ENCODE measurements around the gene ATP9A. TPM values are rescaled to one million over a fixed set of nuclear protein-coding genes. Genes with fewer than 3 reads are reported as not detected.

Gene ATP9A
- total and polyA plus RNA-seq, 10 of the 15 experiments (the other 5 are each of a cell fraction or from before 2014, with no cell fraction given), result 0.03 to 0.81 (median 0.14) TPM

- CTCF ChIA-PET, result interaction anchor here (0.8 to 1.0 kb wide), 2 partner anchors 11 to 19 kb away, joined by 6 to 7 read pairs; no protein-coding TSS in a partner anchor
- SMC1A ChIA-PET (ENCODE audit: uncharacterized antibody, unreplicated experiment), result no interaction called here
Observed at GRCh38 chr20:51711426-51711825, 56.8 kb downstream of the ATP9A start.

More at GRCh38 chr20:51711426-51711825, 56.8 kb downstream of the ATP9A start:
- H3K4me2 ChIP-seq (ENCODE audit: control insufficient read depth, insufficient read depth), result no peak overlapping the region
- H3K36me3 ChIP-seq (ENCODE audit: control insufficient read depth in 2 of 2, insufficient read depth in 2 of 2, low read length in 1 of 2), result no peaks in the 10 kb centered on the region
- H3K9me3 ChIP-seq (replicated peaks; ENCODE audit: control insufficient read depth, insufficient read depth, low read length), result no peaks in the 10 kb centered on the region
- POLR2A ChIA-PET, result no interaction called here
- no peak for TF ChIP-seq EGR1 (IDR thresholded peaks at IDR 0.05; ENCODE audit: borderline replicate concordance in 1 of 2, low read depth in 2 of 2, low read length in 2 of 2)
- no peak for TF ChIP-seq ZZZ3 (IDR thresholded peaks at IDR 0.05; ENCODE audit: control insufficient read depth, insufficient read length, low read depth)
- TF ChIP-seq YY1 (IDR thresholded peaks at IDR 0.05; ENCODE audit: low read depth, low read length), result no peak
- TF ChIP-seq ZNF622 (IDR thresholded peaks at IDR 0.05), result no peak
- no peak for TF ChIP-seq TAF1 (IDR thresholded peaks at IDR 0.05; ENCODE audit: borderline replicate concordance, low read depth, low read length)
- no peak for TF ChIP-seq SMAD5 (IDR thresholded peaks at IDR 0.05; ENCODE audit: low read depth)
- TF ChIP-seq, protein P1, sequence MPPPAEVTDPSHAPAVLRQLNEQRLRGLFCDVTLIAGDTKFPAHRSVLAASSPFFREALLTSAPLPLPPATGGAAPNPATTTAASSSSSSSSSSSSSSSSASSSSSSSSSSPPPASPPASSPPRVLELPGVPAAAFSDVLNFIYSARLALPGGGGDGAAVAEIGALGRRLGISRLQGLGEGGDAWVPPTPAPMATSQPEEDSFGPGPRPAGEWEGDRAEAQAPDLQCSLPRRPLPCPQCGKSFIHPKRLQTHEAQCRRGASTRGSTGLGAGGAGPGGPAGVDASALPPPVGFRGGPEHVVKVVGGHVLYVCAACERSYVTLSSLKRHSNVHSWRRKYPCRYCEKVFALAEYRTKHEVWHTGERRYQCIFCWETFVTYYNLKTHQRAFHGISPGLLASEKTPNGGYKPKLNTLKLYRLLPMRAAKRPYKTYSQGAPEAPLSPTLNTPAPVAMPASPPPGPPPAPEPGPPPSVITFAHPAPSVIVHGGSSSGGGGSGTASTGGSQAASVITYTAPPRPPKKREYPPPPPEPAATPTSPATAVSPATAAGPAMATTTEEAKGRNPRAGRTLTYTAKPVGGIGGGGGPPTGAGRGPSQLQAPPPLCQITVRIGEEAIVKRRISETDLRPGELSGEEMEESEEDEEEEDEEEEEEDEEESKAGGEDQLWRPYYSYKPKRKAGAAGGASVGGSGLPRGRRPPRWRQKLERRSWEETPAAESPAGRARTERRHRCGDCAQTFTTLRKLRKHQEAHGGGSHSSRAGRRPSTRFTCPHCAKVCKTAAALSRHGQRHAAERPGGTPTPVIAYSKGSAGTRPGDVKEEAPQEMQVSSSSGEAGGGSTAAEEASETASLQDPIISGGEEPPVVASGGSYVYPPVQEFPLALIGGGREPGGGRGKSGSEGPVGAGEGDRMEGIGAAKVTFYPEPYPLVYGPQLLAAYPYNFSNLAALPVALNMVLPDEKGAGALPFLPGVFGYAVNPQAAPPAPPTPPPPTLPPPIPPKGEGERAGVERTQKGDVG (CRISPR knock-in tag; IDR thresholded peaks at IDR 0.05), result no peak
- no peak for TF ChIP-seq NR2C2 (IDR thresholded peaks at IDR 0.05; ENCODE audit: borderline replicate concordance, control insufficient read depth, insufficient read length, low read depth)
- TF ChIP-seq ZBED1 (IDR thresholded peaks at IDR 0.05; ENCODE audit: borderline replicate concordance), result no peak
- TF ChIP-seq HDGF (IDR thresholded peaks at IDR 0.05), result no peak
- no peak for TF ChIP-seq RB1 (IDR thresholded peaks at IDR 0.05; ENCODE audit: borderline replicate concordance)
- TF ChIP-seq NR2C1 (IDR thresholded peaks at IDR 0.05), result no peak
- no peak for TF ChIP-seq SUPT20H (IDR thresholded peaks at IDR 0.05; ENCODE audit: borderline replicate concordance, control insufficient read depth, low read depth, low read length)
- no peak for TF ChIP-seq ASH2L (IDR thresholded peaks at IDR 0.05; ENCODE audit: borderline replicate concordance, low read depth)
- intact Hi-C loops (cut with micrococcal nuclease; ENCODE audit: unreplicated experiment) (no loop called here), in situ Hi-C loops (cut with MboI) (no loop called here)
- FAIRE-seq, result no peak
- H3K27ac ChIP-seq (ENCODE audit: control insufficient read depth, insufficient read depth), result no peak overlapping the region
- no peaks in the 10 kb centered on the region for H4K20me1 ChIP-seq (ENCODE audit: control insufficient read depth, insufficient read depth)
- no peak for DNase-seq (ENCODE audit: low read depth, low spot score)
- WGBS (ENCODE audit: insufficient coverage, insufficient replicate concordance, low lambda C conversion rate, missing lambda C conversion rate), result 10% methylated on average over 2 of the region's 2 CpGs
- no peak overlapping the region for H3K4me3 ChIP-seq
- H3K27me3 ChIP-seq (replicated peaks in 1 of 2; ENCODE audit: control insufficient read depth in 2 of 2, insufficient read depth in 2 of 2, low read length in 1 of 2), result no peaks in the 10 kb centered on the region
- RAD21 ChIA-PET (ENCODE audit: unreplicated experiment), result no interaction called here
- ATAC-seq, result no peak
- no peak overlapping the region for H3K9ac ChIP-seq (ENCODE audit: control insufficient read depth, insufficient read depth, low read length)
- no peaks in the 10 kb centered on the region for H3K4me1 ChIP-seq (ENCODE audit: control insufficient read depth, insufficient read depth, low read length)
- BruUV-seq (replicated peaks), result no TSS peak
- no peak overlapping the region for H2AFZ ChIP-seq (ENCODE audit: control insufficient read depth, low read depth, low read length)
- no peaks in the 10 kb centered on the region for H3K79me2 ChIP-seq (ENCODE audit: control insufficient read depth, insufficient read depth, low read length)

All from GM12878 (cell line).